Small intestine (tissue), 7 donors: Measurements from ENCODE around the gene SULT1A3. TPM values are rescaled to one million over a fixed set of nuclear protein-coding genes. Genes with fewer than 3 reads are reported as not detected.
"Not testable (repeated sequence)": the region's sequence is repeated elsewhere in the genome, so short reads cannot be mapped to it uniquely, and the experiment has no call there.

Source experiments
- DNase-seq, 2 donors: peaks; one replicate each; pipeline versions ENCODE4 v3.0.0 to v3.0.0-alpha.2; 2013
- FAIRE-seq: peaks from 2 replicates; lab custom pipeline; 2012; peaks lifted over from hg19 to GRCh38; lab: Jason Lieb, UNC
- H3K27ac ChIP-seq, 3 donors: one replicate each; pipeline ENCODE4 v1.5.1; 2013; ENCODE audit warnings: low read length in 2 of 3, mild to moderate bottlenecking in 2 of 3, control low read depth in 1 of 3, inconsistent platforms in 1 of 3, low read depth in 1 of 3, moderate library complexity in 1 of 3
- H3K27me3 ChIP-seq, 3 donors: one replicate each; pipeline ENCODE4 v1.6.1; 2013; ENCODE audit warnings: low read length in 3 of 3, inconsistent platforms in 1 of 3; ENCODE audit not compliant: control insufficient read depth in 3 of 3, insufficient read depth in 3 of 3
- H3K36me3 ChIP-seq, 3 donors: one replicate each; pipeline ENCODE4 v1.6.1; 2013; ENCODE audit warnings: low read length in 3 of 3, inconsistent platforms in 1 of 3, low read depth in 1 of 3, mild to moderate bottlenecking in 1 of 3, moderate library complexity in 1 of 3; ENCODE audit not compliant: control insufficient read depth in 3 of 3, insufficient read depth in 2 of 3
- H3K4me1 ChIP-seq, 3 donors: one replicate each; pipeline ENCODE4 v1.6.1; 2013; ENCODE audit warnings: low read length in 2 of 3, inconsistent platforms in 1 of 3, low read depth in 1 of 3, mild to moderate bottlenecking in 1 of 3, moderate library complexity in 1 of 3; ENCODE audit not compliant: control insufficient read depth in 3 of 3, insufficient read depth in 2 of 3
- H3K4me3 ChIP-seq, 3 donors: one replicate each; pipeline ENCODE4 v1.5.1; 2013; ENCODE audit warnings: low read length in 3 of 3, control low read depth in 1 of 3, inconsistent platforms in 1 of 3, low read depth in 1 of 3, mild to moderate bottlenecking in 1 of 3, moderate library complexity in 1 of 3
- H3K9me3 ChIP-seq, 2 donors: one replicate each; pipeline ENCODE4 v1.6.1; 2013; ENCODE audit warnings: low read depth in 1 of 2, low read length in 1 of 2; ENCODE audit not compliant: control insufficient read depth in 2 of 2, insufficient read depth in 1 of 2
- WGBS, 3 donors: extraction: QIAGEN DNeasy Blood & Tissue Kit; methylation state at CpG; one replicate each; pipeline ENCODE4 v1.1.7; 2013; 5-methylcytosine and 5-hydroxymethylcytosine counted together
- polyA plus RNA-seq, 4 donors: library from polyadenylated mRNA; stranded (reverse) in 3 of 4; unstranded in 1 of 4; fragments of 200-250 nt in 3 of 4; fragments of 120-200 nt in 1 of 4; gene quantifications; one replicate each; pipeline versions ENCODE4 v1.2.1 to v1.2.3, GENCODE V29; 2013
- donor health status: healthy with polysubstance abuse.
- donor health status: control.
- donor health status: control.
- donor health status: Bipolar disorder and iron deficiency.
- donor health status: healthy.

The SULT1A3 gene
- polyA plus RNA-seq, 4 donors = 34.6 to 376 (median 148) TPM

- FAIRE-seq, DNase-seq, H3K36me3 ChIP-seq, H3K9me3 ChIP-seq, H3K4me1 ChIP-seq, H3K4me3 ChIP-seq, H3K27ac ChIP-seq, H3K27me3 ChIP-seq: not testable (repeated sequence)
- WGBS, 3 donors = 91 to 97% (median 95%) methylated on average over 7 to 38 of the region's 38 CpGs
Measured at GRCh38 chr16:30169416-30169815, 29.6 kb upstream of the SULT1A3 start.

DNA sequence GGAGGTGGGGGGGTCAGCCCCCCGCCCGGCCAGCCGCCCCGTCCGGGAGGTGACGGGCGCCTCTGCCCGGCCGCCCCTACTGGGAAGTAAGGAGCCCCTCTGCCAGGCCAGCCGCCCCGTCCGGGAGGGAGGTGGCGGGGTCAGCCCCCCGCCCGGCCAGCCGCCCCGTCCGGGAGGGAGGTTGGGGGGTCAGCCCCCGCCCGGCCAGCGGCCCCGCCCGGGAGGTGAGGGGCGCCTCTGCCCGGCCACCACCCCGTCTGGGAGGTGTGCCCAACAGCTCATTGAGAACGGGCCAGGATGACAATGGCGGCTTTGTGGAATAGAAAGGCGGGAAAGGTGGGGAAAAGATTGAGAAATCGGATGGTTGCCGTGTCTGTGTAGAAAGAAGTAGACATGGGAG is 28.9 kb upstream of the SULT1A3 start:
- H3K27me3 ChIP-seq, H3K36me3 ChIP-seq, H3K27ac ChIP-seq, H3K4me1 ChIP-seq, FAIRE-seq, H3K4me3 ChIP-seq, H3K9me3 ChIP-seq, DNase-seq: not testable (repeated sequence)
- 68 to 82% (median 69%) methylated on average over 11 to 26 of the region's 31 CpGs for WGBS, 3 donors

DNA sequence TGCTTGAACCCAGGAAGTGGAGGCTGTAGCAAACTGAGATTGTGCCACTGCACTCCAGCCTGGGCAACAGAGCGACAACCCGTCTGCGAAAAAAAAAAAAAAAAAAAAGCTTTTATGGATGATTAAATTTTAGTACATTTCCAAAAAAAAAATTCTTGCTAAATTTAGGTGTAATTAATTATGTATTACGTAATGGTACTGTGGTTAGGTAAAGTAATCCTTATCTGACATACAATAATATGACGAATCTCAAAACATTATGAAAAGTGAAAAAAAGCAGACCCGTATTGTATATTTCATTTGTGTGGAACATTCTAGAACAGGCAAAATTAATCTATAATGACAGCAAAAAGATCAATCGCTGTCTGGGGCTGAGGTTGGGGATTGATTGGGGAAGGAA is 26.0 kb upstream of the SULT1A3 start:
- FAIRE-seq (no peak), DNase-seq (no peak)
- no peak overlapping the region for H3K27ac ChIP-seq
- WGBS, 3 donors = 80 to 86% (median 86%) methylated on average over 7 of the region's 7 CpGs
- H3K4me3 ChIP-seq = no peak overlapping the region
- H3K36me3 ChIP-seq = no peaks in the 10 kb centered on the region
- H3K4me1 ChIP-seq = no peaks in the 10 kb centered on the region
- no peaks in the 10 kb centered on the region for H3K9me3 ChIP-seq
- no peaks in the 10 kb centered on the region for H3K27me3 ChIP-seq

GRCh38 chr16:30176876-30177275 is 22.2 kb upstream of the SULT1A3 start:
- not testable (repeated sequence) for H3K36me3 ChIP-seq, H3K9me3 ChIP-seq, H3K4me3 ChIP-seq, FAIRE-seq, H3K27ac ChIP-seq, DNase-seq, H3K27me3 ChIP-seq
- WGBS, 3 donors = 82 to 84% (median 84%) methylated on average over 6 of the region's 6 CpGs
- peaks cover 0 to 12% (median 0%) of the 10 kb centered on the region in 3 donors for H3K4me1 ChIP-seq

GRCh38 chr16:30179195-30179594 is 19.9 kb upstream of the SULT1A3 start:
- Histone ChIP-seq H3K27me3 (peaks cover 0 to 3% (median 0%) of the 10 kb centered on the region in 3 donors), H3K4me3 (no peak overlapping the region), H3K9me3 (no peaks in the 10 kb centered on the region), H3K36me3 (no peaks in the 10 kb centered on the region), H3K4me1 (peaks cover 0 to 12% (median 0%) of the 10 kb centered on the region in 3 donors), H3K27ac (no peak overlapping the region)
- FAIRE-seq = no peak
- no peak for DNase-seq
- 89 to 95% (median 93%) methylated on average over 4 of the region's 4 CpGs for WGBS, 3 donors

GRCh38 chr16:30179931-30180330 is 19.1 kb upstream of the SULT1A3 start:
- H3K4me1 ChIP-seq = peaks cover 0 to 12% (median 0%) of the 10 kb centered on the region in 3 donors
- WGBS, 3 donors = 94 to 98% (median 95%) methylated on average over 9 of the region's 9 CpGs
- no peak overlapping the region for H3K4me3 ChIP-seq
- FAIRE-seq = no peak
- H3K27me3 ChIP-seq = peaks cover 0 to 8% (median 0%) of the 10 kb centered on the region in 3 donors
- no peak overlapping the region for H3K27ac ChIP-seq
- no peaks in the 10 kb centered on the region for H3K9me3 ChIP-seq
- H3K36me3 ChIP-seq = peaks cover 0 to 2% (median 0%) of the 10 kb centered on the region in 3 donors
- DNase-seq = no peak

DNA sequence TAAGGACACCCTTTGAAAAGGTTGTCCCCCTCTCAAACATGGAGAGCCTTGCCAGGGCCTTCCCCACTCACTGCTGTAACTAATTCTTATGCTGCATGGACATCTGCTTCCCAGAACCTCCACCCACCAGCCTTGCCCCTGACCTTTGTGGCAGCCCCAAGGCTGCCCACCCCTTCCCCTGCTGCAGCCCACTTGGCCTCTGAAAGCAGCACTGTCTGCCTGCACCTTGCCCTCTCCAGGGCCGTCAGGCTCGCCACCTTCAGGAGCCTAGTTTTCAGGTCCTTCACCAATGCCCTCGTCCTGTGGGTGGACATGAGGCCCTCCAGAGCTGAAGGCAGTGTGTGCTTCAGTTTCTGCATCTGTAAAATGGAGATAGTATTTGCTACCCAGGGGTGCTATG is 18.3 kb upstream of the SULT1A3 start:
- Histone ChIP-seq H3K9me3 (no peaks in the 10 kb centered on the region), H3K4me3 (no peak overlapping the region), H3K27me3 (peaks cover 0 to 8% (median 0%) of the 10 kb centered on the region in 3 donors), H3K27ac (no peak overlapping the region), H3K36me3 (peaks cover 0 to 2% (median 0%) of the 10 kb centered on the region in 3 donors), H3K4me1 (peaks cover 0 to 12% (median 0%) of the 10 kb centered on the region in 3 donors)
- WGBS, 3 donors = 46 to 68% (median 64%) methylated on average over 3 of the region's 3 CpGs
- DNase-seq (no peak), FAIRE-seq (no peak)

- 1 to 3% (median 1%) methylated on average over 42 to 81 of the region's 81 CpGs for WGBS, 3 donors
- H3K4me1 ChIP-seq = peaks cover 0 to 12% (median 0%) of the 10 kb centered on the region in 3 donors
- H3K4me3 ChIP-seq = peak within 1 kb of the TSS; percentile 57 to 73 (median 61)
- peaks cover 0 to 8% (median 0%) of the 10 kb centered on the region in 3 donors for H3K27me3 ChIP-seq
- peaks cover 0 to 26% (median 0%) of the 10 kb centered on the region in 3 donors for H3K36me3 ChIP-seq
- H3K27ac ChIP-seq = peak within 1 kb of the TSS; percentile 23 to 87 (median 53)
- DNase-seq (peak; percentile 81 to 91), FAIRE-seq (no peak)
- H3K9me3 ChIP-seq = no peaks in the 10 kb centered on the region
Measured at GRCh38 chr16:30183233-30184095, 15.6 kb upstream of the SULT1A3 start, which contains the start of gene CORO1A. TSS of gene CORO1A (plus strand) at chr16:30183602. CDS start at chr16:30185210, 1,608 bp downstream.
